ENCODE data around the gene PARD3.
"Not testable (repeated sequence)": the region's sequence is repeated elsewhere in the genome, so short reads cannot be mapped to it uniquely, and the experiment has no call there.

Gene PARD3

GRCh38 chr10:34795334-34795733 is 19.8 kb downstream of the PARD3 start:
- no peak for DNase-seq

GRCh38 chr10:34794835-34795234 is 20.3 kb downstream of the PARD3 start:
- DNase-seq, result no peak

GRCh38 chr10:34793581-34793980 is 21.5 kb downstream of the PARD3 start:
- not testable (repeated sequence) for DNase-seq

- no peak for DNase-seq
Observed at GRCh38 chr10:34792881-34793280, 22.2 kb downstream of the PARD3 start.

- no peak for DNase-seq
Observed at GRCh38 chr10:34791947-34792346, 23.1 kb downstream of the PARD3 start.

GRCh38 chr10:34791228-34791627 is 23.9 kb downstream of the PARD3 start:
- DNase-seq, result no peak

- no peak for DNase-seq
Observed at GRCh38 chr10:34789966-34790506, 25.1 kb downstream of the PARD3 start.

GRCh38 chr10:34786464-34786863 is 28.6 kb downstream of the PARD3 start:
- no peak for DNase-seq

GRCh38 chr10:34781711-34782110 is 33.4 kb downstream of the PARD3 start:
- no peak for DNase-seq

- no peak for DNase-seq
Observed at GRCh38 chr10:34780818-34781380, 34.2 kb downstream of the PARD3 start.

- DNase-seq, result no peak
Observed at GRCh38 chr10:34778237-34778636, 36.9 kb downstream of the PARD3 start.

- no peak for DNase-seq
Observed at GRCh38 chr10:34776090-34776690, 38.9 kb downstream of the PARD3 start.

- no peak for DNase-seq
Observed at GRCh38 chr10:34775044-34775637, 40.0 kb downstream of the PARD3 start.

GRCh38 chr10:34773636-34774630 is 41.2 kb downstream of the PARD3 start:
- no peak for DNase-seq

- no peak for DNase-seq
Observed at GRCh38 chr10:34771525-34771924, 43.6 kb downstream of the PARD3 start.

- DNase-seq, result no peak
Observed at GRCh38 chr10:34771106-34771505, 44.0 kb downstream of the PARD3 start.

- no peak for DNase-seq
Observed at GRCh38 chr10:34769899-34770298, 45.2 kb downstream of the PARD3 start.

GRCh38 chr10:34768972-34769330 is 46.1 kb downstream of the PARD3 start:
- no peak for DNase-seq

- no peak for DNase-seq
Observed at GRCh38 chr10:34768261-34768971, 46.7 kb downstream of the PARD3 start.

- no peak for DNase-seq
Observed at GRCh38 chr10:34766811-34767494, 48.1 kb downstream of the PARD3 start.

- DNase-seq, result no peak
Observed at GRCh38 chr10:34766266-34766600, 48.9 kb downstream of the PARD3 start.

- DNase-seq, result no peak
Observed at GRCh38 chr10:34764472-34764946, 50.6 kb downstream of the PARD3 start.

All from activated CD8-positive, alpha-beta memory T cell treated with anti-CD3 and anti-CD28 coated beads for 24 hours (primary cell).